HG03378 (cell line): Measurements from ENCODE around the gene RHOBTB3.

Source experiments
- ATAC-seq: cut with Tn5 transposase; IDR thresholded peaks from one replicate; pipeline ENCODE4 v1.9.1; 2021; ENCODE audit warnings: mild to moderate bottlenecking, moderate library complexity; ENCODE audit not compliant: unreplicated experiment

RHOBTB3 gene

GRCh38 chr5:95837492-95837891 is 106.4 kb downstream of the RHOBTB3 start:
- no peak for ATAC-seq

- ATAC-seq = no peak
Observed at GRCh38 chr5:95838001-95838520, 106.9 kb downstream of the RHOBTB3 start.

DNA sequence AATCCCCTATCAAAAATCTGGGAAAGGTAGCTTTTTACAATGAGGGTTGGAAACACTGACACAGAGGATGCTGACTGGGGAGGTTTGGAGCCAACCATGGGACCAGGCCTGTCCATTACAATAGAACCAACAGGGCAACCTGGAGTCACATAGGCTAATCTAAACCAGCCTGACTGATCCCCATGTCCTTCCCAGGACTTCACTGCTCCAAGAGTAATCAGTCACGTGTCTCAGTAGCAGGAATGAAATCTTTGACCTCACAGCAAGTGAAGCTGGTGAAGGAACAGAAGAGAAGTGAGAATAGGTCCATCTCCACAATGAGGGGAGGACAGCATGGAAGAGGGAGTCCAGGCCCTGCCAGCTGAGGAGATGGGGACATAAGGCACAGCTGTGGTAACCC is 107.4 kb downstream of the RHOBTB3 start:
- no peak for ATAC-seq

GRCh38 chr5:95839658-95840057 is 108.5 kb downstream of the RHOBTB3 start:
- no peak for ATAC-seq

- no peak for ATAC-seq
Observed at GRCh38 chr5:95840956-95841705, 110.0 kb downstream of the RHOBTB3 start.

- ATAC-seq = no peak
Observed at GRCh38 chr5:95841914-95842812, 111.0 kb downstream of the RHOBTB3 start.

- peak; percentile 88 for ATAC-seq
Observed at GRCh38 chr5:95842854-95843544, 111.9 kb downstream of the RHOBTB3 start.

GRCh38 chr5:95843733-95844223 is 112.6 kb downstream of the RHOBTB3 start:
- no peak for ATAC-seq

DNA sequence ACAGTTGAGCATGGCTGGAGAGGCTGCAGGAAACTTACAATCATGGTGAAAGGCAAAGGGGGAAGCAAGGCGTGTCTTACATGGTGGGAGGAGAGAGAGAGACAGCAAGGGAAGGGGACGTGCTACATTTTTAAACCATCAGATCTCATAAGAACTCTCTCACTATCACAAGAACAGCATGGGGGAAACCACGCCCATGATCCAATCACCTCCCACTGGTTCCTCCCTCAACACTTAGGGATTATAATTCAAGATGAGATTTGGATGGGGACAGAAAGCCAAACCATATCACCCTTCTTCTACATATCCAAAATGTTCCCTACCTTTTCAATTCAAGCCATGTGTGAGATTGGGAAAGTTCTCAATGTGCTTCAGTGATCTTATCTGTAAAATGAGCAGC is 114.3 kb downstream of the RHOBTB3 start:
- ATAC-seq = no peak
